Dendritic cell treated with granulocyte-macrophage colony-stimulating factor and Interleukin-4, amounts not matched to agents 40 ng/mL and 50 ng/mL, for 4 days (primary cell): ENCODE results near the gene ST7.
"Not testable (repeated sequence)": the region's sequence is repeated elsewhere in the genome, so short reads cannot be mapped to it uniquely, and the experiment has no call there.

Source experiments
- H3K27ac Mint-ChIP-seq: one replicate; pipeline ENCODE4 v1.8.0; 2022; ENCODE audit warnings: mild to moderate bottlenecking, mixed read lengths
- H3K27me3 Mint-ChIP-seq: one replicate; pipeline ENCODE4 v1.8.0; 2022; ENCODE audit warnings: mild to moderate bottlenecking, mixed read lengths
- H3K36me3 Mint-ChIP-seq: one replicate; pipeline ENCODE4 v1.8.0; 2022; ENCODE audit warnings: low read depth, mixed read lengths
- H3K4me1 Mint-ChIP-seq: one replicate; pipeline ENCODE4 v1.8.0; 2022; ENCODE audit warnings: low read depth, mixed read lengths
- H3K4me3 Mint-ChIP-seq: one replicate; pipeline ENCODE4 v1.8.0; 2022; ENCODE audit warnings: mild to moderate bottlenecking, moderate library complexity, mixed read lengths
- H3K9me3 Mint-ChIP-seq: one replicate; pipeline ENCODE4 v1.8.0; 2022; ENCODE audit warnings: mixed read lengths
- intact Hi-C: fragments of 100-400 bp; cut with micrococcal nuclease; formaldehyde crosslinking; loops from one replicate; pipeline ENCODE4 v1.15.0; 2022

Gene ST7

GRCh38 chr7:116956477-116956804 is 3.1 kb downstream of the ST7 start:
- no peaks in the 10 kb centered on the region for H3K27me3 Mint-ChIP-seq
- no peak overlapping the region for H3K4me3 Mint-ChIP-seq
- H3K36me3 Mint-ChIP-seq = peaks cover 5% of the 10 kb centered on the region
- no peaks in the 10 kb centered on the region for H3K9me3 Mint-ChIP-seq
- peaks cover 25% of the 10 kb centered on the region for H3K4me1 Mint-ChIP-seq
- H3K27ac Mint-ChIP-seq = no peak overlapping the region
- intact Hi-C loops = no loop called here

- Mint-ChIP-seq H3K4me3 (no peak overlapping the region), H3K27ac (no peak overlapping the region), H3K9me3 (no peaks in the 10 kb centered on the region), H3K36me3 (peaks cover 5% of the 10 kb centered on the region), H3K4me1 (peaks cover 25% of the 10 kb centered on the region), H3K27me3 (no peaks in the 10 kb centered on the region)
- intact Hi-C loops = no loop called here
Observed at GRCh38 chr7:116957874-116958273, 4.6 kb downstream of the ST7 start.

GRCh38 chr7:116961966-116962673 is 8.8 kb downstream of the ST7 start:
- H3K27ac Mint-ChIP-seq, H3K4me1 Mint-ChIP-seq, H3K9me3 Mint-ChIP-seq, H3K36me3 Mint-ChIP-seq, H3K27me3 Mint-ChIP-seq, intact Hi-C loops, H3K4me3 Mint-ChIP-seq: not testable (repeated sequence)

- Mint-ChIP-seq H3K27ac (no peak overlapping the region), H3K27me3 (no peaks in the 10 kb centered on the region)
Observed at GRCh38 chr7:116963234-116963633, 9.9 kb downstream of the ST7 start.

GRCh38 chr7:116966601-116967000 is 13.3 kb downstream of the ST7 start:
- Mint-ChIP-seq H3K36me3 (no peaks in the 10 kb centered on the region), H3K27me3 (no peaks in the 10 kb centered on the region), H3K27ac (no peak overlapping the region), H3K4me1 (peaks cover 23% of the 10 kb centered on the region), H3K9me3 (no peaks in the 10 kb centered on the region), H3K4me3 (no peak overlapping the region)
- intact Hi-C loops = no loop called here

More at GRCh38 chr7:116963234-116963633, 9.9 kb downstream of the ST7 start:
- Mint-ChIP-seq H3K4me3 (no peak overlapping the region), H3K36me3 (no peaks in the 10 kb centered on the region), H3K4me1 (peaks cover 2% of the 10 kb centered on the region), H3K9me3 (no peaks in the 10 kb centered on the region)
- intact Hi-C loops = no loop called here

GRCh38 chr7:116967254-116967922 is 14.1 kb downstream of the ST7 start:
- H3K4me1 Mint-ChIP-seq = peaks cover 23% of the 10 kb centered on the region
- H3K36me3 Mint-ChIP-seq = no peaks in the 10 kb centered on the region
- H3K27me3 Mint-ChIP-seq = no peaks in the 10 kb centered on the region
- H3K9me3 Mint-ChIP-seq = no peaks in the 10 kb centered on the region
- intact Hi-C loops = no loop called here
- H3K27ac Mint-ChIP-seq = no peak overlapping the region
- H3K4me3 Mint-ChIP-seq = no peak overlapping the region

GRCh38 chr7:116967983-116968382 is 14.7 kb downstream of the ST7 start:
- Mint-ChIP-seq H3K4me3 (no peak overlapping the region), H3K27me3 (no peaks in the 10 kb centered on the region), H3K36me3 (peaks cover 4% of the 10 kb centered on the region), H3K27ac (no peak overlapping the region), H3K9me3 (no peaks in the 10 kb centered on the region), H3K4me1 (peaks cover 23% of the 10 kb centered on the region)
- intact Hi-C loops = no loop called here

GRCh38 chr7:116968631-116969030 is 15.3 kb downstream of the ST7 start:
- peaks cover 4% of the 10 kb centered on the region for H3K36me3 Mint-ChIP-seq
- H3K27me3 Mint-ChIP-seq = no peaks in the 10 kb centered on the region
- no peaks in the 10 kb centered on the region for H3K9me3 Mint-ChIP-seq
- H3K27ac Mint-ChIP-seq = no peak overlapping the region
- intact Hi-C loops = no loop called here
- no peak overlapping the region for H3K4me3 Mint-ChIP-seq
- peaks cover 23% of the 10 kb centered on the region for H3K4me1 Mint-ChIP-seq

GRCh38 chr7:116969371-116969902 is 16.1 kb downstream of the ST7 start:
- no peaks in the 10 kb centered on the region for H3K27me3 Mint-ChIP-seq
- H3K9me3 Mint-ChIP-seq = no peaks in the 10 kb centered on the region
- intact Hi-C loops = no loop called here
- H3K27ac Mint-ChIP-seq = peak overlapping the region; percentile 11
- H3K4me1 Mint-ChIP-seq = peaks cover 23% of the 10 kb centered on the region
- H3K4me3 Mint-ChIP-seq = no peak overlapping the region
- peaks cover 4% of the 10 kb centered on the region for H3K36me3 Mint-ChIP-seq

- no peaks in the 10 kb centered on the region for H3K27me3 Mint-ChIP-seq
- H3K36me3 Mint-ChIP-seq = peaks cover 4% of the 10 kb centered on the region
- no peaks in the 10 kb centered on the region for H3K9me3 Mint-ChIP-seq
- intact Hi-C loops = no loop called here
- peaks cover 23% of the 10 kb centered on the region for H3K4me1 Mint-ChIP-seq
- H3K4me3 Mint-ChIP-seq = no peak overlapping the region
- peak overlapping the region; percentile 11 for H3K27ac Mint-ChIP-seq
Observed at GRCh38 chr7:116970238-116970910, 17.1 kb downstream of the ST7 start.

- not testable (repeated sequence) for H3K27me3 Mint-ChIP-seq
Observed at GRCh38 chr7:116971153-116971552, 17.9 kb downstream of the ST7 start.

GRCh38 chr7:116971869-116972268 is 18.6 kb downstream of the ST7 start:
- H3K36me3 Mint-ChIP-seq = peaks cover 4% of the 10 kb centered on the region
- no peak overlapping the region for H3K4me3 Mint-ChIP-seq
- H3K4me1 Mint-ChIP-seq = peaks cover 23% of the 10 kb centered on the region
- H3K27ac Mint-ChIP-seq = no peak overlapping the region
- no peaks in the 10 kb centered on the region for H3K27me3 Mint-ChIP-seq
- intact Hi-C loops = no loop called here
- H3K9me3 Mint-ChIP-seq = no peaks in the 10 kb centered on the region

More at GRCh38 chr7:116971153-116971552, 17.9 kb downstream of the ST7 start:
- H3K4me3 Mint-ChIP-seq, H3K27ac Mint-ChIP-seq, H3K9me3 Mint-ChIP-seq, intact Hi-C loops, H3K36me3 Mint-ChIP-seq: not testable (repeated sequence)
- peaks cover 23% of the 10 kb centered on the region for H3K4me1 Mint-ChIP-seq

- peaks cover 28% of the 10 kb centered on the region for H3K4me1 Mint-ChIP-seq
- H3K9me3 Mint-ChIP-seq, H3K27ac Mint-ChIP-seq, H3K27me3 Mint-ChIP-seq, H3K4me3 Mint-ChIP-seq, intact Hi-C loops, H3K36me3 Mint-ChIP-seq: not testable (repeated sequence)
Observed at GRCh38 chr7:116975024-116975423, 21.7 kb downstream of the ST7 start.

- Mint-ChIP-seq H3K27me3 (no peaks in the 10 kb centered on the region), H3K9me3 (no peaks in the 10 kb centered on the region)
Observed at GRCh38 chr7:116977172-116977571, 23.9 kb downstream of the ST7 start.

More at GRCh38 chr7:116977172-116977571, 23.9 kb downstream of the ST7 start:
- H3K4me3 Mint-ChIP-seq = no peak overlapping the region
- H3K4me1 Mint-ChIP-seq = peaks cover 25% of the 10 kb centered on the region
- H3K27ac Mint-ChIP-seq = no peak overlapping the region
- peaks cover 4% of the 10 kb centered on the region for H3K36me3 Mint-ChIP-seq
- intact Hi-C loops = no loop called here
